ENCODE results near the gene TP53I11. TPM values are rescaled to one million over a fixed set of nuclear protein-coding genes. Genes with fewer than 3 reads are reported as not detected.

Gene TP53I11, protein sequence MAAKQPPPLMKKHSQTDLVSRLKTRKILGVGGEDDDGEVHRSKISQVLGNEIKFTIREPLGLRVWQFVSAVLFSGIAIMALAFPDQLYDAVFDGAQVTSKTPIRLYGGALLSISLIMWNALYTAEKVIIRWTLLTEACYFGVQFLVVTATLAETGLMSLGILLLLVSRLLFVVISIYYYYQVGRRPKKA
- 149 TPM for total RNA-seq (ENCODE audit: unreplicated experiment)
- long read RNA-seq, transcript TP53I11-208 (7 exons, 2,647 nt): major isoform, 18 of 59 reads
- long read RNA-seq, partial matches to known transcripts: 11 of 59 reads
- long read RNA-seq, other reads (novel, unspliced or antisense): 28 of 59 reads

DNA sequence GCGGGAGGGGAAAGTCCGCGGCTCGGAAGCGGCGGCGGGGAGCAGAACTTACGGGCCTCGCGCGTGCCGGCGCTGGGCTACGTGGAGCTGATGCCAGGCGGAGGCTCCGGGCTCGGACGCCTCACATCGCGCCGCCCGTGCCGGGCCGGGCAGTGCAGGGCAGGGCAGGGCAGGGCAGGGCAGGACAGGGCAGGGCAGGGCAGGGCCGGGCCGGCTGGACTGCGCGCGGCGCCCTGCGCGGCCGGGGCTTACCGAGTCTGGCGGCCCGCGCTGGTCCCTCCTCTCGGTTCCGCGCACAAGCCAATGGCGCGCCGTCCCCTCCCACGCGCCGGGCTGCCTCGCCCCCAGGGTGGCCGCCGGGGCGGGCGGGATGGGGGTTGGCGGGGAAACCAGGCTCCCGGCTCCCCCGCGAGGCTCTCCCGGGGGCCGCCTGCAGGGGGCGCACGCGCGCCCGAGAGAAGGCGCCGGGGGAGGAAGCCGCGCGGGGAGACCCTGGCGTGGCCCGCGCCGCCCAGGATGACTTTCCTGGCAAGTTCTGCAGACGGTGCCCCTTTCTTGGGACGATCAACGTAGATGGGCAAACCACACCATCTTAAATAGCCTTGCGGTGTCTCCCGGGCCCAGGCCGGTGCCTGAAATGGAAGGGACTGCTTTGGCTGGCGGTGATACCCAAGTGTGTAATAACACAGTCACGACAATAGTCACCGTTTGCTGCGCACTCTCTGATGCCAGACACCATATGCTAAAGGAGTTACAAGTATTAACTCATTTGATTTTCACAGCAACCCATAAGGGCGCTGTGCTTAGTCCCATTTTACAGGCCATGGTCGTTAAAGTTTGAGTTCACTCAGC, at the start of gene TP53I11:
TP53I11 (minus strand) TSS at position 259 of the 852 bp plus-strand sequence. CDS start 12,548 bp downstream, outside the sequence.
- no peaks in the 10 kb centered on the region for H3K9me3 Mint-ChIP-seq (ENCODE audit: unreplicated experiment)
- peaks cover 4% of the 10 kb centered on the region for H3K36me3 Mint-ChIP-seq (ENCODE audit: low read depth, unreplicated experiment)
- H3K27ac Mint-ChIP-seq (ENCODE audit: unreplicated experiment): peak within 1 kb of the TSS; percentile 57
- H3K27me3 Mint-ChIP-seq (ENCODE audit: unreplicated experiment): peaks cover 19% of the 10 kb centered on the region
- DNase-seq (ENCODE audit: low spot score): peak; percentile 72
- H3K4me1 Mint-ChIP-seq (ENCODE audit: unreplicated experiment): peaks cover 42% of the 10 kb centered on the region
- TF ChIP-seq, protein P1, sequence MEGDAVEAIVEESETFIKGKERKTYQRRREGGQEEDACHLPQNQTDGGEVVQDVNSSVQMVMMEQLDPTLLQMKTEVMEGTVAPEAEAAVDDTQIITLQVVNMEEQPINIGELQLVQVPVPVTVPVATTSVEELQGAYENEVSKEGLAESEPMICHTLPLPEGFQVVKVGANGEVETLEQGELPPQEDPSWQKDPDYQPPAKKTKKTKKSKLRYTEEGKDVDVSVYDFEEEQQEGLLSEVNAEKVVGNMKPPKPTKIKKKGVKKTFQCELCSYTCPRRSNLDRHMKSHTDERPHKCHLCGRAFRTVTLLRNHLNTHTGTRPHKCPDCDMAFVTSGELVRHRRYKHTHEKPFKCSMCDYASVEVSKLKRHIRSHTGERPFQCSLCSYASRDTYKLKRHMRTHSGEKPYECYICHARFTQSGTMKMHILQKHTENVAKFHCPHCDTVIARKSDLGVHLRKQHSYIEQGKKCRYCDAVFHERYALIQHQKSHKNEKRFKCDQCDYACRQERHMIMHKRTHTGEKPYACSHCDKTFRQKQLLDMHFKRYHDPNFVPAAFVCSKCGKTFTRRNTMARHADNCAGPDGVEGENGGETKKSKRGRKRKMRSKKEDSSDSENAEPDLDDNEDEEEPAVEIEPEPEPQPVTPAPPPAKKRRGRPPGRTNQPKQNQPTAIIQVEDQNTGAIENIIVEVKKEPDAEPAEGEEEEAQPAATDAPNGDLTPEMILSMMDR (IDR thresholded peaks at IDR 0.05; ENCODE audit: unreplicated experiment): peak; percentile 97
- peak within 1 kb of the TSS; percentile 91 for H3K4me3 Mint-ChIP-seq (ENCODE audit: unreplicated experiment)

DNA sequence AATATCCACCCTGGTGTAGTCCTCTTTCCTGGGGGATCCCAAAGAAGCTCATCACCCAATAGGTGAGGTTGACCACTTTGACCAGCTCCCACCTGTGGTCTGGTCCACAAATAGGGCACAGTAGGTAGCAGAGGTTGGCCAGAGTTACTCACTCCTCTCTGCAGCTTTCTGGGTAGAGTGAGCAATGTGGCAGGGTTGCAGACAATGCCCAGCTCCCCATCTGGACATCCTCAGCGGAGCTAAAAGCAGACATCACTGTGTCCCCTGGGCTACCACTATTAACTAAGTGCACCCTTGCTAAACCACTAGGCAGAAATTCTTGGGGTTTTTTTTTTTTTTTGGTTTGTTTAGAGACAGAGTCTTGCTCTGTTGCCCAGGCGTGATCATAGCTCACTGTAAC, 48.4 kb upstream of the TP53I11 start:
- no peak for DNase-seq (ENCODE audit: low spot score)
- H3K27me3 Mint-ChIP-seq (ENCODE audit: unreplicated experiment): peaks cover 7% of the 10 kb centered on the region
- H3K4me1 Mint-ChIP-seq (ENCODE audit: unreplicated experiment): peaks cover 6% of the 10 kb centered on the region
- H3K27ac Mint-ChIP-seq (ENCODE audit: unreplicated experiment): no peak overlapping the region
- H3K36me3 Mint-ChIP-seq (ENCODE audit: low read depth, unreplicated experiment): no peaks in the 10 kb centered on the region
- TF ChIP-seq, protein P1 (IDR thresholded peaks at IDR 0.05; ENCODE audit: unreplicated experiment): no peak
- no peaks in the 10 kb centered on the region for H3K9me3 Mint-ChIP-seq (ENCODE audit: unreplicated experiment)
- H3K4me3 Mint-ChIP-seq (ENCODE audit: unreplicated experiment): no peak overlapping the region

DNA sequence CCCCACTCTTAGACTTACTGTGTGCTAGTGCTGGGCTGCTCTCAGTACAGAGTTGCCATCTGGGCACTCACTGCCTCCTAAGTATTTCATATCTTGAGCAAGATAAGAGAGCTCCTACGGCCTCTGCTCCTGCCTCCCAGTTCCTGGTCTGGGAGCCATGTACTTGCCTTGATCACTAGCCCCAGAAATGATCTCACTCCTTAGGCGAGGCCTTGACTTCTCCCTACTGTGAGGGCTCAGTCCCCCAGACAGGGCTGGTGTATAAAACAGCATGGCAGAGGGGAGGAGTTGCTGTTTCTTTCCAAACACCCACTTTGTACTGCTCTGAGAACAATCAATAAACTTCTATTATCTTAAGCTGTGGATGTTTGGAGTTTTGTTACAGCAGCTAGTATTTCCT, 47.4 kb upstream of the TP53I11 start:
- no peak for DNase-seq (ENCODE audit: low spot score)
- no peak overlapping the region for H3K4me3 Mint-ChIP-seq (ENCODE audit: unreplicated experiment)
- TF ChIP-seq, protein P1 (IDR thresholded peaks at IDR 0.05; ENCODE audit: unreplicated experiment): no peak
- peaks cover 7% of the 10 kb centered on the region for H3K4me1 Mint-ChIP-seq (ENCODE audit: unreplicated experiment)
- no peaks in the 10 kb centered on the region for H3K9me3 Mint-ChIP-seq (ENCODE audit: unreplicated experiment)
- no peaks in the 10 kb centered on the region for H3K36me3 Mint-ChIP-seq (ENCODE audit: low read depth, unreplicated experiment)
- H3K27ac Mint-ChIP-seq (ENCODE audit: unreplicated experiment): no peak overlapping the region
- peaks cover 10% of the 10 kb centered on the region for H3K27me3 Mint-ChIP-seq (ENCODE audit: unreplicated experiment)

DNA sequence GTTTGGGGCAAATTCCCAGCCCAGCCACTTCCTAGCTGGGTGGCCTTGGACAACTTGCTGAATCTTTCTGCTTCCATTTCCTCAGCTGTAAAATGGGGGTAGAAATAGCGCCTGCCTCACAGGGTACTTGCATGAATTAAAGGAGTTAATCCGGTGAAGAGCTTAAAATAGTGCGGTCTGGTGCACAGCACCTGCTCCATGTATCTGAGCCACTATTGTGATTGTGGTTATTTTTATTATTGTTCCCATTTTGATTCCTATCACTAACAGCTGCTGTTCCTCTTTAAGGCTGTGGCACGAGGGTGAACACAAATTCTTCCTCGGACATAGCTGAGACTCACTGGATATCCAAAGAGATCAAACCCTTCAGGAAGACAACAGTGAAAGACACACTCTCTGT, 46.9 kb upstream of the TP53I11 start:
- no peak for DNase-seq (ENCODE audit: low spot score)
- Mint-ChIP-seq H3K4me3 (ENCODE audit: unreplicated experiment) (no peak overlapping the region), H3K36me3 (ENCODE audit: low read depth, unreplicated experiment) (no peaks in the 10 kb centered on the region), H3K9me3 (ENCODE audit: unreplicated experiment) (no peaks in the 10 kb centered on the region), H3K4me1 (ENCODE audit: unreplicated experiment) (peaks cover 7% of the 10 kb centered on the region), H3K27ac (ENCODE audit: unreplicated experiment) (no peak overlapping the region), H3K27me3 (ENCODE audit: unreplicated experiment) (peaks cover 10% of the 10 kb centered on the region)
- TF ChIP-seq, protein P1 (IDR thresholded peaks at IDR 0.05; ENCODE audit: unreplicated experiment): no peak
